Head of caudate nucleus (tissue), 42 donors: Measurements from ENCODE around the gene SMAD1.
A peak's percentile ranks its signal among the peaks of the same experiment; 100 is the strongest.

Experiments
- DNase-seq, 42 donors: peaks; one replicate each; pipeline versions ENCODE4 v3.0.0 to v3.0.0-alpha.2; 2020 to 2021; ENCODE audit warnings: mixed read lengths in 7 of 42
- intact Hi-C: fragments of 100-400 bp; cut with DNase I; formaldehyde crosslinking; loops from one replicate; pipeline ENCODE4 v1.15.0; 2022

Gene SMAD1

DNA sequence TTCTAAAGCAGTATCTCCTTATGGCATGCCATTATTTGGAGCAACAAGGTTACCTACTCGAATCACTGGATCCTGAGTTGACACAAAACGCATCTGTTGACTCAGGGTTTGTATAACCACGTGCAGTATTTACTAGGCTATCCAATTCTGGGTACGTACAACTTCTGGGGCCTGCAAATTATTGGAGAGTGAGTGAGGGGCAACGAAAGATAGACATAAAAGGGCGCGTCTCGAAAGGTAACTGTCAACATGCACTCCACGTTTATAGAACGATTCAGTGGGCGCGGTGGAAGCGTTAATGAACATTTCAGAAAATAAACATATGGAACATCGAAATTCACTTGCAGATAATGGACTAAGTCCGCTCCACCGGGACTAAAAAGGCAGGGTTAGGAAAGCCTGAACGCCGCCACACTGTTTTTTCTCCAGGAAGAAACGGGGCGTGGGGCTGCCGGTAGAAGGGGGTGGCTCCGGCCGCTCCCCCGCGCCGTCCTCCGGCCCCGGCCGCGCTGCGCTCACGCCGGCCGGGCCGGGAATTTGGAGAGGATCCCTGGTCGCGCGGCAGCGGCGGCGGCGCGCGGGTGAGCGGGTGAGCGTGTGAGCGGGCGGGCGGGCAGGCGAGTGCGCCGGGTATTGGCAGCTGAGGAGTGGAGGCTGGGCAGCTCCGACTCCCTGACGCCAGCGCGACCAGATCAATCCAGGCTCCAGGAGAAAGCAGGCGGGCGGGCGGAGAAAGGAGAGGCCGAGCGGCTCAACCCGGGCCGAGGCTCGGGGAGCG, at the start of gene SMAD1:
SMAD1 (plus strand) TSS at position 690 of the 778 bp plus-strand sequence. CDS start 32,761 bp downstream, outside the sequence.
- intact Hi-C loops: loop anchor here (5.0 kb wide), 1 partner anchor 299 kb away; the partner anchor contains the start of gene OTUD4
- DNase-seq: peak; percentile 66 to 95 (median 87)

DNA sequence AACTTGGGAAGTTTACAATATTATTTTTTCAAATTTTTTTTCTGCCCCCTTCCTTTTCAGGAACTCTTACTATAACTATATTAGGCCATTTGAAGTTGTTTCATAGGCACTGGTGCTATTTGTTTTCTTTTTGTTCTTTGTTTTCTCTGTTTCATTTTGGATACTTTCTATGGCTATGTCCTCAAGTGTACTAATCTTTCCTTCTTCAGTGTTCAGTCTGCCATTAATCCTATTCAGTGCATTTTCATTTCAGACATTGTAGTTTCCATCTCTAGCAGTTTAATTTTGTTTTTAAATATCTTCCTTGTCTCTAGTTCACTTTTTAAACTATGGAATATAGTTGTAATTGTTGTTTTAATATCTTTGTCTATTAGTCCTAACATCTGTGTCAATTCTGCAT, 48.0 kb upstream of the SMAD1 start:
- no peak for DNase-seq
- intact Hi-C loops: no loop called here

DNA sequence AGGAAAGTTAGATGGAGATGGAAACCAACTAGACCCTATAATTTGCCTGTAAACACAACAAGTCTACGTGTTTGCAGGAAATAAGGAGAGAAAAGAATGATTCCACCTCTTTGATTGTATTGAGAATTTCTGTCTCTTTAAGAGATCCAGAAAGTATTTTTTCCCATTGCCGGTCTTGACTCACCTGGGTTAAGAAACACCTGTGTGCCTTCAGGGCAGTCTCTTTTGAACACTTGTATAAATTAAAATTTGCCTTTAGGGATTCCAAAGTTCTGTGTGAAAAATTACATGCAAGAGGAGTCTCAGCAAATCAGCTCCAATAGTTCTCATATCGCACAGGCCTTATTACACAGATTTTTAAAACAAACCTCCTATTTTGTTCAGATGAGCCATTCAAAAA, 46.0 kb upstream of the SMAD1 start:
- intact Hi-C loops: no loop called here
- no peak for DNase-seq

DNA sequence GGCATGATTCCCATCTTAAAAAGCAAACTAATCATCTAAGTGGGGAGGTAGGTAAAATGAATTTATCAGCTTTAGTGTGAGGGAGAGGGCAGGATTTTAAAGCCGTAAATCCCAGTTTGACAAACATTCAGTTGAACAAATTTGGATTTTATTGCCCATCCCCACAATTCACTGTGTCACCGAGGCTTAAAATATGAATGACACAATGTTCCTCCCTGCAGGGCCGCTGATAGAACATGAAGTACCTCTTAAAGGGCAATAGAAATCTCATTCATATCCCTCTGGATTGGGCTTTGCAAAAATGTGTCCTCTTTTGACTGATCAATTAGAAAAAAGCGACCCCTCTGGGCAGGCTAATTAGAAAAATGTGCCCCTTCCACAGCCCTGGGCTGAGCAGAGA, 45.5 kb upstream of the SMAD1 start:
- no peak for DNase-seq
- intact Hi-C loops: no loop called here

DNA sequence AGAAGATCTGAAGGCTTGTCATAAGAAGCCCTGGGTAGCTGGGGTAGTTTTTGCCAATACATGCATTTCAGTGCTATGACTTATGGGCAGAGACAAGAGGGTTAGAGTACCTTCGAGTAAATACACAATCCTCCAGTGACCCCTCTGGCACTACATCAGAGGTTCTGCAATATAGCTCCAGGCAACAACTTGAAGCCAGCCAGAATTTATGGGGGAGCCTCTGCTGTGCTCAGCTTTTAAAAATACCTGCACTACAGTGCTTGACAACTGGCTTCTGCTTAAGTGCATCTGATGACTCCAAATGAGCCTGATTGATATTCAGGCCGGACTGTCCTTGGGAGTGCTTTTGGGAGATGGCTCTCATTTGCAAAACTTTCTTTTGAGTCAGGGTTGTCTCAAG, 44.9 kb upstream of the SMAD1 start:
- DNase-seq: no peak
- intact Hi-C loops: no loop called here

DNA sequence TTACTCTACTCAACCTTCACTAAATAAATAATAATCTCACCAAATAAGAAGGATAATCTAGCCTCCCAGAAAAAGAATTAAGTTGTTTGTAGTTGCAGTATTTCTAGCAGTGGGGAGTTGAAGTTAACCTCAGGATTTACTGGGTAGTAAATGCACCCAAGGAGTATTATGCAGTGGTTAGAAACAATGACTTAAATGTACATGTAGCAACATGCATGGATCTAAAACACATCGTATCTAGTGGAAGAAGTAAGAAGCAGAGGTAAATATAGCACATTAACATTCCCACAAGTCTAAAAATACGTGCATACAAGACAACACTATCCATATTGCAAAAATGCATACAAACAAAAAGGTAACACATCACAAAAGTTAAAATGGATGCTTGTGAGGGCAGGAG, 44.2 kb upstream of the SMAD1 start:
- DNase-seq: no peak
- intact Hi-C loops: no loop called here

DNA sequence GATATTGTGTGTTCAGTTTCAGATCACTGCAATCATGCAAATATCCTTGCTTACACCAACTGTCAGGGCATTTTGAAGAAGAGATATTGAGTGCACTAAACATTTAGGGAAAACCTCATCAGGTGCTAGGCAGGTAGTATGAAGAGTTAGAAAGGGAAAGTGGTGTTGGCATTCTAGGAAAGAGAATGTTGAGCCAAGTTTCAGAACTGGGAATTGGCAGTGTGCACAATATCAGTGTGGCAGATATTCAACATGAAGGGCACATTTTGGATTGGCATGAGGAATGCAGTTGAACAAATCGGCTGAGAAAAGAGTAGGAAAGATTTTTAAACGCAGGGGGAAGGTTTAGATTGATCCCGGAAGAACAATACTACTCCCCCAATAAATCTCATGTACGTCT, 43.4 kb upstream of the SMAD1 start:
- intact Hi-C loops: no loop called here
- DNase-seq: no peak

DNA sequence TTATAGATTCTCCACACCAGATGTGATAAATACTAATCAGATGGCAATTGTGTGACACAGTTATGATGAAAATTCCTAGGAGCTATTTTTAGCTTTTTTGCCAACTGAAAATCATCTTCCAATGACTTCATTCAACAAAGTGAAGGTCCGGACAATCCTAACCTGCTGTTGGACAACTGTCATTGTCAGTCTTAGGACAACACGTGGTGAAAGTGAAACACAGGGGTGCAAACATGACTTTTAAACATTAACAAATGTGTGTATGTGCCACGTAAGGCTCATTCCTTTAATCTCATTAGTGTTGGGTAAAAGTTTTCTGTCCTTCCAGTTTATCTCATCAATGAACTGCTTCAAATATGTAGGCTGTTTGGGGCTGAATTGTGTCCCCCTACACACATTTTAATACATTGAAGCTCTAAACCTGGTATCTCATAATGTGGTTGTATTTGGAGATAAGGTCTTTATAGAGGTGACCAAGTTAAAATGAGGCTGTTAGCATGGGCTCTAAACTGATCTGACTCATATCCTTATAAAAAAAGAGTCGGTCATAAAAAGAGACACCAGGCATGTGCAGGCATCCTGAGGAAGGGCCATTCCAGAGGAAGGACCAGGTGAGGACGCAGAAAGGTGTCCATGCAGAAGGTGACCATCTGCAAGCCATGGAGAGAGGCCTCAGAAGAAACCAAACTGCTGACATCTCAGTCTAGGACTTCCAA, 41.2 kb upstream of the SMAD1 start:
- intact Hi-C loops: no loop called here
- no peak for DNase-seq

DNA sequence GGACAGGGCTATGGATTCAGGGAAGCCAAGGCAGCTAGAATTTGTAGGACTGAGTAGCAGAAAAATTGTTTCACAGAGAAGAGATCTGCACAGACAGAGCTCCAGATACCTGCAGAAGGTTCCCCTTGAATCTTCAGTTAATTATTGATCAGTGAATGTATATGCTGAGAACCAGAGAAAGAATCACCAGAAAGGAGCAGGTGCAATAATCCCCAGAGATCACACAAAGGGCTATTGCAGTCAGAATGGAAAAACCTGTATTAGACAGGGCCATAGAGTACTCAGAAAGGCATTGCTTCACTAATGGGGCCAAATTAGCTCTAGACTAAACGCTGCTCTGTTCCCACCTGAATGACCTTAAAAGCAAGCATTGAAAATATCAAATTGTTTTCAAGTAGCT, 35.5 kb upstream of the SMAD1 start:
- no peak for DNase-seq
- intact Hi-C loops: no loop called here

DNA sequence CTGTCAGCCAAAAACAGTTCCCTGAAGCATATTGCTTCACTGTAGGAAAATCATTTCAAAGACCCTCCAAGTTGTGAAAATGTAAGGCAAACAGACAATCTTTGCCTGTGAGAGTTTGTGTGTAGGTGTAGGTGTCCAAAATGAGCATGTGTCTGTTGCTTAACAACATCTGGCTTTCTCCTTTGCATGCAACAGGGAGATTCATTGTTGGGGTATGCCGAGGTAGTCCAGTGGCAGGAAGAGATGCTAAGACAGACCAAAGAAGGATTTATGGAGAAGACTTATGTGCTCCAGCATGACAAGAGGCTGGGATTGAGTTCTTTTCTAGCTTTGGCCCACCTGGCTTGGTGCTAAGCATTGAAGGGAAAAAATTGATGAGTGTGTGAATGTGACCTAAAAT, 29.8 kb upstream of the SMAD1 start:
- no peak for DNase-seq
- intact Hi-C loops: no loop called here

DNA sequence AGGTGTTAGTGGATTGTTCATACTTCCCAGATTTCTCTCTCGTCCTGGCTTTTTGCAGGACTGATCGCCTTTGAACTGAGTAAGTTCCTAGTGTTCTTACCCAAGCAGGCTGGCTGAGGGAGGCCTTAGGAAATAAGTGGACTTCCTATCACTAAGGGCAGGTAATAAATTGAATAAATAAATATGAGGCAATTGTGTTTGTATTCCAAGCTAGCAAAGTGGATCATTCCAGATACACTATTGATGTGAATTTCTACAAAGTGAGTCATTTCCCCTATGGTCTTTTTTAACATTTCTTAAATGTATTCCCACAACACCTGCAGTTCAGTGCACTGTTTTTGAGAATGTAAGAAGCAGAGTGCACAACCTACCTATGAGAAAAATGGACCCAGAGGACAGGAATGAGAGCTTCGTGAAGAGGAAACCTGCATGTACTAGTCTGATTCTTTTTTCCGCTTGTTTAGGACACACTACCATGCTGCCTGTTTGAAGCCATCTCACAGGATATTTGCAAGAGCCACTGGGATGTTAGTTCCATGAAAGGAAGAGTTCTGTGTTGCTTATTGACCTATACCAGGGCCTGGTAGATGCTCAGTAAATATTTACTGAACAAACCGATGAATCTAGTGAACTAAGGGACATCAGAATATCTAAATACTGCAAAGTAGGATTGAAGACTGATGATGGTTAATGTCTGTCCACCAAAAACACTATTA, 29.0 kb upstream of the SMAD1 start:
- intact Hi-C loops: no loop called here
- no peak for DNase-seq

DNA sequence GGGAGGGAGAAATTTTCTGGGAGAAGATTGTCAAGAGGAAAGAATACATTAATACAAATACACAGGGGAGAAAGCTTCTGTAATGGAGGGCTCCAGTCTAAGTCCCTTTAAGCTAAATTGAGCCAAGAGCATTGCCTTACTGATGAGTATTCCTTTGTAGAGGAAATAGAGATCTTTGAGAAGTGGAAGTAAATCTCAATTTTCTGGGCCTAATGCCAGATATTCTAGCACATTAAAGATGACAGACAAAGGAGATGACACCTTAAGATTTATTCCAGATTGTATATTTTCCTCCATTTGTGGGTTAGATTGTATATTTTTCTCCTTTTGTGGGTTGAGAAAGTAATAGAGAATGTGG, 28.5 kb upstream of the SMAD1 start:
- intact Hi-C loops: no loop called here
- DNase-seq: no peak

DNA sequence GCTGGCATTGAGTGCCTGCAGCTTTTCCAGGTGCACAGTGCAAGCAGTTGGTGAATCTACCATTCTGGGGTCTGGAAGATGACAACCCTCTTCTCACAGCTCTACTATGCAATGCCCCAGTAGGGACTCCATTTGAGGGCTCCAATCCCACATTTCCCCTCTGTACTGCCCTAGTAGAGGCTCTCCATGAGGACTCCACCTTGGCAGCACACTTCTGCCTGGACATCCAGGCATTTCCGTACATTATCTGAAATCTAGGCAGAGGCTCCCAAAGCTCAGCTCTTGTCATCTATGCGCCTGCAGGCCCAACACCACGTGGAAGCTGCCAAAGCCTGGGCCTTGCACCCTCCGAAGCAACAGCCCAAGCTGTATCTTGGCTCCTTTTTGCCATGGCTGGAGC, 8.4 kb upstream of the SMAD1 start:
- intact Hi-C loops: no loop called here
- DNase-seq: no peak

DNA sequence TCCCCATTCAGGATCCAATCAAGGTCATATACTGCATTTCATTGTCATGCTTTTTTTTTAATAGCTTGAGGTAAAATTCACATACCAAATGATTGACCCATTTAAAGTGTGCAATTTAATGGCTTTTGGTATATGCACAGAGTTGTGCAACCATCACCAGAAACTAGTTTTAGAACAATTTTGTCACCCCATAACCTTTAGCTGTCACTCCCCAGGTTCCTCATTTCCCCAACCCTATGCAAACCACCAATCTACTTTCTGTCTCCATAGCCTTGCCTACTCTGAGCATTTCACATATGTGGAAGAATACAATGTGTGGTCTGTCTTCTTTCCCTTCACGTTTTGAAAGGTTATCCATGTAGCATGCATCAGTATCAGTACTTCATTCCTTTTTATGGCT, 1.4 kb upstream of the SMAD1 start:
- DNase-seq: no peak

DNA sequence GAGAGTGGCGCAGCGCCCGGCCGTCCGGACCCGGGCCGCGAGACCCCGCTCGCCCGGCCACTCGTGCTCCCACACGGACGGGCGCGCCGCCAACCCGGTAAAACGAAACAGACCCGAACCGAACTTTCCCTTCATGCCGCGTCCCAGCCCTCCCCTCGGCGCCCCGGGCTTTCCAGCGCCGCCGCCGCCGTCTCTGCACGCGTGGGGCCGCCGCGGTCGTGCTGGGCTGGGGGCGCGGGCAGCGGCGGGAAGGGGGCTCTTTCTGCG, 222 bp downstream of the SMAD1 start:
- intact Hi-C loops: loop anchor here (5.0 kb wide), 1 partner anchor 300 kb away; the partner anchor contains the start of gene OTUD4

More for the DNA sequence above, 1.4 kb upstream of the SMAD1 start:
- intact Hi-C loops: loop anchor here (5.0 kb wide), 1 partner anchor 298 kb away; the partner anchor contains the start of gene OTUD4

DNA sequence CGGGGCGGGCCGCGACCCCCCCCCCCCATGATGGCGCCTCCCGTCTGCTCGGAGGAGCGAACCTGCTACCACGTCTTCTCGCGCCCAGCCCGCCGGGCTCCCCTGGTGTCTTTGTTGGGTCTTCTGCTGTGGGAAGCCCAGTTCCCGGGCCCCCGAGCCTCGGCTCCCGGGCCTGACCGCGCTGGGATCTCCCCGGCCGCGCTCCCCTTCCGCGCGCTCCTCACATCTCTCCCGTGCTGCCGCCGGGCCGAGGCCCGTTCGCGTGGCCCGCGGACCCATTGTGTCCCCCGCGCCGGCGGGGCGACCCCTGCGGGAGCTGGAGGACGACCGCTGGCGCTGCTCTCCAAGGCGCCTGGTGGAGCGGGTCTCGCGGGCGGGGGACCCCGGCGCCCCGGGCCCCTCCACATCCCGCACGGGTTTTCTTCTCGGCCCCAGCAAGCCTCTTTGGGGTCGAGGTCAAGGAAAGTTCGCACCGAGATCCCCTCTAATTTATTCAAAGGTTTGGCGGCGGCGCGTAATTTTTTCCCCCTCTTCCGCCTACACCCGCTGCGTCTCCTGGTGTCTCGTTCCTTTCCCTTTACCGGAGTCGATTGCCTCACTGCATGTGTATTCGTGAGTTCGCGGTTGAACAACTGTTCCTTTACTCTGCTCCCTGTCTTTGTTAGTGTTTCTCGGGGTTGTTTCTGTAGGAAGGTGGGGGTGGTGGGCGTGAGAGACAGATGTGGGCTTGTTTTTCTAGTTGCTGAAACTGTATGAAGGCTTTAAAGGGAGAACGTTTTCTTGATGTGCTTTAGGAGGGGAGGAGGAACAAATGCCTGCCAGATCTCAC, 770 bp downstream of the SMAD1 start:
- intact Hi-C loops: loop anchor here (5.0 kb wide), 1 partner anchor 300 kb away; the partner anchor contains the start of gene OTUD4
- peak; percentile 14 to 84 (median 63) for DNase-seq

More for the DNA sequence above, 222 bp downstream of the SMAD1 start:
- DNase-seq: peak in 1 of 42 donors; percentile 25

DNA sequence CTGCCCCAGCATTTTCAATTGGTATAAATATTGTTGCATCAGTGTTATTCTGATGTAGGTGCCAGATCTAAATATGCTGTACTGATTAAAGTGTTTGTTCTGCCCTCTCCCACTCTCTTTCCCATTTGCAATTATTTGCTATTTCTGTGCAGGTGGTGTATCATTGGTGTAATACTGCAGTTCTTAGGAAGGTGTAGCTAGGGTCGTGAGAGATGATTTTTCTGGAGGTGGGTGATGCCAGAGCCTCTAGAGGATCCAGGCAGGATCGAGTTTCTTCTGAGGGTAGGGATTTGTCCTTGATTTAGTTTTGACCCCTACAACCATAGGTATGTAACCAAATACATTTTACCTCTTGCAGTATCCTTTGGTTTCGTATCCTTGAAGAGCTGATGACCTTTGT, 1.9 kb downstream of the SMAD1 start:
- intact Hi-C loops: loop anchor here (5.0 kb wide), 1 partner anchor 301 kb away; the partner anchor contains the start of gene OTUD4

DNA sequence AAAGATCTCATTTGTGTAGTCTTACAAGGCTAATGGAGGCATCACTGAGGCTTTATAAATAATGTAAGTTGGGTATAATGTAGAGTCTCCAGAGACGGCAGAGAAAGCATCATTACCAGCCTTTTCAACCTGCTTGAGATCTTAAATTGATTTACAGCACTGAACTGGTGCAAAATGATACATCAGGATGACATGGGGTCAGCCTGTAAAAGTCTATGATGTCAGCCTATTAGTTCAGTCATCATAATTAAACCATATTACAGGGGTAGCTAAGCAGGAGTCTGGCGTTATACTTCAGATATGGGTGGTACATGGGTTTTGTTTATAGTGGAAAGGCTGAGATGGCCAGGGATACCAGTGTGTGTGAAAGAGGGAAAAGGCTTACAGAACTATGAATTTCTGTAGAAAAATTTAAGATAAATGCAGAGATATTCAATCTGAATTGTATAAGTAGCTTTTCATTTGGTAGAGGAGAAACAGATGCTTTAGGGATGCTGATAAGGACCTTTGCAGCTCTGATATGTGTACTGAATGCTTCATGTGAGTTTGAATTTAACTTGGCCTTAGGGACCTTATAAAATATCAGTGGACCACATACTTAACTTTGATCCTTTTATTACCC, 2.7 kb downstream of the SMAD1 start:
- intact Hi-C loops: loop anchor here (5.0 kb wide), 1 partner anchor 302 kb away; the partner anchor contains the start of gene OTUD4
- DNase-seq: no peak

More for the DNA sequence above, 1.9 kb downstream of the SMAD1 start:
- DNase-seq: peak in 2 of 42 donors; percentile 3 to 14

DNA sequence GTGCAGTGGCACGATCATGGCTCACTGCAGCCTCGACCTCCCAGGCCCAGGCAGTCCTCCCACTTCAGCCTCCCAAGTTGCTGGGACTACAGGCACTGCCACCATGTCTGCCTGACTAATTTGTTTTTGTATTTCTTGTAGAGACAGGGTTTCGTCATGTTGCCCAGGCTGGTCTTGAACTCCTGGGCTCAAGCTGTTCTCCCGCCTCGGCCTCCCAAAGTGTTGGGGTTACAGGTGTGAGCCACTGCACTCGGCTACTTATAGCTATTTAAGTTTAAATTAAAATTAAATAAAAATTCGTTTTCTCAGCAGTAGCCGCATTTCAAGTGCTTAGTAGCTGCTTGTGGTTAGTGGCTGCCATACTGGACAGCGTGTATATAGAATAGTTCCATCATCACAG, 3.5 kb downstream of the SMAD1 start:
- DNase-seq: no peak
- intact Hi-C loops: no loop called here
